WTC11 (cell line): ENCODE data around the gene SKAP2. TPM values are rescaled to one million over a fixed set of nuclear protein-coding genes. Genes with fewer than 3 reads are reported as not detected.

ENCODE experiments used
- ATAC-seq: fragments of 200-7000 bp; cut with Tn5 transposase; 2 replicates; pipeline ENCODE4 v1.10.0; 2021; ENCODE audit warnings: mild to moderate bottlenecking, moderate library complexity
- CTCF ChIA-PET: fragments of 300-600 bp; sonication (Branson Sonifier 250); formaldehyde crosslinking; loops from one replicate; lab custom pipeline; 2021; ENCODE audit warnings: antibody characterized with exemption; lab: Charles Lee
- POLR2A ChIA-PET: fragments of 350-600 bp; sonication (Branson Sonifier 250); formaldehyde crosslinking; loops from one replicate; lab custom pipeline; 2021; ENCODE audit warnings: antibody characterized with exemption; lab: Charles Lee
- DNase-seq: peaks from one replicate; pipeline ENCODE4 v3.0.0; 2021; ENCODE audit warnings: low spot score
- H3K27ac Mint-ChIP-seq: 2 replicates; pipeline ENCODE4 v1.8.0; 2021; ENCODE audit warnings: mixed read lengths
- H3K27me3 Mint-ChIP-seq: 2 replicates; pipeline ENCODE4 v1.8.0; 2021; ENCODE audit warnings: low read depth, mild to moderate bottlenecking, moderate library complexity, mixed read lengths
- H3K36me3 Mint-ChIP-seq: 2 replicates; pipeline ENCODE4 v1.8.0; 2021; ENCODE audit warnings: mixed read lengths
- H3K4me1 Mint-ChIP-seq: 2 replicates; pipeline ENCODE4 v1.8.0; 2022; ENCODE audit warnings: mixed read lengths
- H3K4me3 Mint-ChIP-seq: 2 replicates; pipeline ENCODE4 v1.8.0; 2021; ENCODE audit warnings: mild to moderate bottlenecking, moderate library complexity, mixed read lengths
- H3K9me3 Mint-ChIP-seq: 2 replicates; pipeline ENCODE4 v1.8.0; 2021; ENCODE audit warnings: mixed read lengths
- AFF4 ChIP-seq: sonication (generic); formaldehyde crosslinking; IDR thresholded peaks from 2 replicates; pipeline ENCODE4 v1.8.1; 2023; ENCODE audit warnings: mild to moderate bottlenecking, missing genetic modification reagents, borderline replicate concordance
- FOXJ3 ChIP-seq: sonication (generic); formaldehyde crosslinking; IDR thresholded peaks from 2 replicates; pipeline ENCODE4 v1.9.0; 2021; ENCODE audit warnings: missing genetic modification reagents, mild to moderate bottlenecking, borderline replicate concordance
- MXD4 ChIP-seq: fragments of 250-450 bp; sonication (Bioruptor Pico); IDR thresholded peaks from 2 replicates; pipeline ENCODE4 v1.8.0; 2021; ENCODE audit warnings: mild to moderate bottlenecking, moderate library complexity, borderline replicate concordance
- PREB ChIP-seq: sonication (generic); formaldehyde crosslinking; IDR thresholded peaks from 2 replicates; pipeline ENCODE4 v1.8.1; 2022; ENCODE audit warnings: mild to moderate bottlenecking, missing genetic modification reagents, moderate library complexity, borderline replicate concordance
- ZNF416 ChIP-seq: fragments of 250-450 bp; sonication (Bioruptor Pico); IDR thresholded peaks from 2 replicates; pipeline ENCODE4 v1.9.0; 2021; ENCODE audit warnings: mild to moderate bottlenecking, inconsistent platforms
- total RNA-seq: library from RNA; stranded (reverse); gene quantifications from 3 replicates; pipeline ENCODE4 v1.2.3, GENCODE V29; 2021
- TF ChIP-seq, protein P1 (sequence below): fragments of 250-450 bp; sonication (Bioruptor Pico); conservative IDR thresholded peaks from 2 replicates; pipeline ENCODE4 v1.9.0; 2021; ENCODE audit warnings: mild to moderate bottlenecking
- TF ChIP-seq, protein P2 (sequence below): sonication (generic); formaldehyde crosslinking; IDR thresholded peaks from 2 replicates; pipeline ENCODE4 v1.8.0; 2022; ENCODE audit warnings: missing genetic modification reagents
- TF ChIP-seq, protein P3 (sequence below): sonication (generic); formaldehyde crosslinking; IDR thresholded peaks from 2 replicates; pipeline ENCODE4 v1.8.0; 2023; ENCODE audit warnings: missing genetic modification reagents, mild to moderate bottlenecking, borderline replicate concordance

Gene SKAP2
- total RNA-seq, 1 experiment from 2014 or later = 2.5 TPM

GRCh38 chr7:26724795-26725194 is 139.6 kb downstream of the SKAP2 start:
- peaks cover 4% of the 10 kb centered on the region for H3K4me1 Mint-ChIP-seq
- DNase-seq (no peak), ATAC-seq (no peak)
- H3K27me3 Mint-ChIP-seq = no peaks in the 10 kb centered on the region
- POLR2A ChIA-PET = no interaction called here
- H3K4me3 Mint-ChIP-seq = no peak overlapping the region
- no peaks in the 10 kb centered on the region for H3K9me3 Mint-ChIP-seq
- H3K36me3 Mint-ChIP-seq = no peaks in the 10 kb centered on the region
- no peak overlapping the region for H3K27ac Mint-ChIP-seq
- CTCF ChIA-PET = no interaction called here
- TF ChIP-seq, protein P1, sequence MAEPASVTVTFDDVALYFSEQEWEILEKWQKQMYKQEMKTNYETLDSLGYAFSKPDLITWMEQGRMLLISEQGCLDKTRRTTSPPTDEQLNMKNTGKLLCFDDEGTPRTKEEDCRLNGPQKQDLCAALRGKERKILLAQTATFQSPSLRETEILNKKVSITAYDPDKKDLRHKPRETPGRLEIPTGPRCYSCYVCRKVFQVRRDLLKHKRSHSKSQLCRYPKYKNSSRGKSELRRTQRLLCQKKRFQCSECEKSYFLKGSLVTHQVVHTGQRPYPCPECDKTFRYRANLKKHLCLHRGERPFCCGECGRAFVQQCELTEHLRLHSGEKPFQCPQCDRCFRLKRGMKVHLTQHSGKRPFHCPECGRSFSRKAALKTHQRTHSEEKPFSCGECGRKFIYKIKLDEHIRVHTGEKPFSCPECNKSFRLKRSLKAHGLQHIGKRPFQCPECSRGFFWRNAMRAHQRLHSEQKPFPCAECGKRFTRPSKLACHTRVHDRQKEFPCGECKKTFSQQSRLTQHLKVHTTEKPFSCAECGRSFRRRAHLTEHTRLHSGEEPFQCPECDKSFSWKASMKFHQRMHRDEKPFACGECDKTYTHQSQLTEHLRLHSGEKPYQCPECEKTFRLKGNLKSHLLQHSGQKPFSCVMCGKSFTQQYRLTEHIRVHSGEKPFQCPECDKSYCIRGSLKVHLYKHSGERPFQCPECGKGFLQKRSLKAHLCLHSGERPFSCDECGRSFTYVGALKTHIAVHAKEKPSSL (CRISPR knock-in tag) = no peak
- TF ChIP-seq PREB (CRISPR knock-in tag) = no peak
- no peak for TF ChIP-seq ZNF416 (CRISPR knock-in tag)
- no peak for TF ChIP-seq FOXJ3 (CRISPR knock-in tag)
- TF ChIP-seq AFF4 (CRISPR knock-in tag) = no peak
- TF ChIP-seq, protein P2, sequence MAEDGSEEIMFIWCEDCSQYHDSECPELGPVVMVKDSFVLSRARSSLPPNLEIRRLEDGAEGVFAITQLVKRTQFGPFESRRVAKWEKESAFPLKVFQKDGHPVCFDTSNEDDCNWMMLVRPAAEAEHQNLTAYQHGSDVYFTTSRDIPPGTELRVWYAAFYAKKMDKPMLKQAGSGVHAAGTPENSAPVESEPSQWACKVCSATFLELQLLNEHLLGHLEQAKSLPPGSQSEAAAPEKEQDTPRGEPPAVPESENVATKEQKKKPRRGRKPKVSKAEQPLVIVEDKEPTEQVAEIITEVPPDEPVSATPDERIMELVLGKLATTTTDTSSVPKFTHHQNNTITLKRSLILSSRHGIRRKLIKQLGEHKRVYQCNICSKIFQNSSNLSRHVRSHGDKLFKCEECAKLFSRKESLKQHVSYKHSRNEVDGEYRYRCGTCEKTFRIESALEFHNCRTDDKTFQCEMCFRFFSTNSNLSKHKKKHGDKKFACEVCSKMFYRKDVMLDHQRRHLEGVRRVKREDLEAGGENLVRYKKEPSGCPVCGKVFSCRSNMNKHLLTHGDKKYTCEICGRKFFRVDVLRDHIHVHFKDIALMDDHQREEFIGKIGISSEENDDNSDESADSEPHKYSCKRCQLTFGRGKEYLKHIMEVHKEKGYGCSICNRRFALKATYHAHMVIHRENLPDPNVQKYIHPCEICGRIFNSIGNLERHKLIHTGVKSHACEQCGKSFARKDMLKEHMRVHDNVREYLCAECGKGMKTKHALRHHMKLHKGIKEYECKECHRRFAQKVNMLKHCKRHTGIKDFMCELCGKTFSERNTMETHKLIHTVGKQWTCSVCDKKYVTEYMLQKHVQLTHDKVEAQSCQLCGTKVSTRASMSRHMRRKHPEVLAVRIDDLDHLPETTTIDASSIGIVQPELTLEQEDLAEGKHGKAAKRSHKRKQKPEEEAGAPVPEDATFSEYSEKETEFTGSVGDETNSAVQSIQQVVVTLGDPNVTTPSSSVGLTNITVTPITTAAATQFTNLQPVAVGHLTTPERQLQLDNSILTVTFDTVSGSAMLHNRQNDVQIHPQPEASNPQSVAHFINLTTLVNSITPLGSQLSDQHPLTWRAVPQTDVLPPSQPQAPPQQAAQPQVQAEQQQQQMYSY (CRISPR knock-in tag) = no peak
- TF ChIP-seq MXD4 (CRISPR knock-in tag) = no peak
- TF ChIP-seq, protein P3, sequence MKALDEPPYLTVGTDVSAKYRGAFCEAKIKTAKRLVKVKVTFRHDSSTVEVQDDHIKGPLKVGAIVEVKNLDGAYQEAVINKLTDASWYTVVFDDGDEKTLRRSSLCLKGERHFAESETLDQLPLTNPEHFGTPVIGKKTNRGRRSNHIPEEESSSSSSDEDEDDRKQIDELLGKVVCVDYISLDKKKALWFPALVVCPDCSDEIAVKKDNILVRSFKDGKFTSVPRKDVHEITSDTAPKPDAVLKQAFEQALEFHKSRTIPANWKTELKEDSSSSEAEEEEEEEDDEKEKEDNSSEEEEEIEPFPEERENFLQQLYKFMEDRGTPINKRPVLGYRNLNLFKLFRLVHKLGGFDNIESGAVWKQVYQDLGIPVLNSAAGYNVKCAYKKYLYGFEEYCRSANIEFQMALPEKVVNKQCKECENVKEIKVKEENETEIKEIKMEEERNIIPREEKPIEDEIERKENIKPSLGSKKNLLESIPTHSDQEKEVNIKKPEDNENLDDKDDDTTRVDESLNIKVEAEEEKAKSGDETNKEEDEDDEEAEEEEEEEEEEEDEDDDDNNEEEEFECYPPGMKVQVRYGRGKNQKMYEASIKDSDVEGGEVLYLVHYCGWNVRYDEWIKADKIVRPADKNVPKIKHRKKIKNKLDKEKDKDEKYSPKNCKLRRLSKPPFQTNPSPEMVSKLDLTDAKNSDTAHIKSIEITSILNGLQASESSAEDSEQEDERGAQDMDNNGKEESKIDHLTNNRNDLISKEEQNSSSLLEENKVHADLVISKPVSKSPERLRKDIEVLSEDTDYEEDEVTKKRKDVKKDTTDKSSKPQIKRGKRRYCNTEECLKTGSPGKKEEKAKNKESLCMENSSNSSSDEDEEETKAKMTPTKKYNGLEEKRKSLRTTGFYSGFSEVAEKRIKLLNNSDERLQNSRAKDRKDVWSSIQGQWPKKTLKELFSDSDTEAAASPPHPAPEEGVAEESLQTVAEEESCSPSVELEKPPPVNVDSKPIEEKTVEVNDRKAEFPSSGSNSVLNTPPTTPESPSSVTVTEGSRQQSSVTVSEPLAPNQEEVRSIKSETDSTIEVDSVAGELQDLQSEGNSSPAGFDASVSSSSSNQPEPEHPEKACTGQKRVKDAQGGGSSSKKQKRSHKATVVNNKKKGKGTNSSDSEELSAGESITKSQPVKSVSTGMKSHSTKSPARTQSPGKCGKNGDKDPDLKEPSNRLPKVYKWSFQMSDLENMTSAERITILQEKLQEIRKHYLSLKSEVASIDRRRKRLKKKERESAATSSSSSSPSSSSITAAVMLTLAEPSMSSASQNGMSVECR (CRISPR knock-in tag) = no peak
- TF ChIP-seq, all 79 proteins: peak for 0
